ENCODE results near the gene ANKRD52. TPM values are rescaled to one million over a fixed set of nuclear protein-coding genes. Genes with fewer than 3 reads are reported as not detected.
A peak's percentile ranks its signal among the peaks of the same experiment; 100 is the strongest.

The ANKRD52 gene
- total and polyA plus RNA-seq, 9 of the 15 experiments (the other 6 are each of a cell fraction or from before 2014, with no cell fraction given), result 0.52 to 46.8 (median 7.9) TPM

DNA sequence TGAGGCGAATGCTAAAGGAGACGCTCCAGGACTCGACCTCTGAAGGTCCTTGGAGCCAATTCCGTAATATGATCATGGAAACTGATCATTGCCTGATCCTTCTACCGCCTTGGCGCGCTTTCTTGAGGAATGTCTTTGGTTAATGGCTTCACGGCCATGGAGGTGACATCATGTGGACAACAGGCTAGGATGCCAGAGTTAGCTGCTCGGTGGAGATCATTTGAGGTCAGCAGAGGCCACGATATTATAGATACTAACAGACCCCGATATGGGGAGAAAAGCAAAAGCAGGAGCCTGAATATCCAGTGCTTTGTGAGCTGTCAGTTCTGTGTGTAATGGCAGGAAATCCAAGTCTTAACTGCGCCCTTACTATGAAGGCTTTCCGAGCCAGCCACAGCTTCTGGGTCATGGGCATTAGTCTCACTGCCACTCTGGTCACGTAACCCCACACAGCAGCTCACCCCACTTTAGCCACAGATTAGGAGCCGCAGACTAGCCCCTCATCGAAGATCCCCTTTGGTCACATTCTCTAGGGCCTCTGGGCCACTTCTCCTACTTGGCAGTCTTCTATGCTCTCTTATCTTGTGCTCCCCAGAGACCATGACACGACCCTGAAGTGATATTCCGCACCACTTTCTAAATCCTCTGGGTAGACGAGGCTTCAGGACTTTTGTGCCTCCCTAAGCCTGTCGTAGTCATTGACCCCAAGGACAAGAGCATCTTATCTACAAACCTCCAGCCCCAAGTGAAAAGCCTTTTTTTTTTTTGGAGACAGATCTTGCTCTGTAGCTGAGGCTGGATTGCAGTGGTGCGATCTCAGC is 42.7 kb upstream of the ANKRD52 start (continued):
- TF ChIP-seq, protein P1, sequence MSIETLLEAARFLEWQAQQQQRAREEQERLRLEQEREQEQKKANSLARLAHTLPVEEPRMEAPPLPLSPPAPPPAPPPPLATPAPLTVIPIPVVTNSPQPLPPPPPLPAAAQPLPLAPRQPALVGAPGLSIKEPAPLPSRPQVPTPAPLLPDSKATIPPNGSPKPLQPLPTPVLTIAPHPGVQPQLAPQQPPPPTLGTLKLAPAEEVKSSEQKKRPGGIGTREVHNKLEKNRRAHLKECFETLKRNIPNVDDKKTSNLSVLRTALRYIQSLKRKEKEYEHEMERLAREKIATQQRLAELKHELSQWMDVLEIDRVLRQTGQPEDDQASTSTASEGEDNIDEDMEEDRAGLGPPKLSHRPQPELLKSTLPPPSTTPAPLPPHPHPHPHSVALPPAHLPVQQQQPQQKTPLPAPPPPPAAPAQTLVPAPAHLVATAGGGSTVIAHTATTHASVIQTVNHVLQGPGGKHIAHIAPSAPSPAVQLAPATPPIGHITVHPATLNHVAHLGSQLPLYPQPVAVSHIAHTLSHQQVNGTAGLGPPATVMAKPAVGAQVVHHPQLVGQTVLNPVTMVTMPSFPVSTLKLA (conservative IDR thresholded peaks at IDR 0.05), result no peak; a peak in 2 of 4 replicates
- no peak for TF ChIP-seq KLF13 (tag; IDR thresholded peaks at IDR 0.05; ENCODE audit: borderline replicate concordance, low read depth)
- TF ChIP-seq, protein P2, sequence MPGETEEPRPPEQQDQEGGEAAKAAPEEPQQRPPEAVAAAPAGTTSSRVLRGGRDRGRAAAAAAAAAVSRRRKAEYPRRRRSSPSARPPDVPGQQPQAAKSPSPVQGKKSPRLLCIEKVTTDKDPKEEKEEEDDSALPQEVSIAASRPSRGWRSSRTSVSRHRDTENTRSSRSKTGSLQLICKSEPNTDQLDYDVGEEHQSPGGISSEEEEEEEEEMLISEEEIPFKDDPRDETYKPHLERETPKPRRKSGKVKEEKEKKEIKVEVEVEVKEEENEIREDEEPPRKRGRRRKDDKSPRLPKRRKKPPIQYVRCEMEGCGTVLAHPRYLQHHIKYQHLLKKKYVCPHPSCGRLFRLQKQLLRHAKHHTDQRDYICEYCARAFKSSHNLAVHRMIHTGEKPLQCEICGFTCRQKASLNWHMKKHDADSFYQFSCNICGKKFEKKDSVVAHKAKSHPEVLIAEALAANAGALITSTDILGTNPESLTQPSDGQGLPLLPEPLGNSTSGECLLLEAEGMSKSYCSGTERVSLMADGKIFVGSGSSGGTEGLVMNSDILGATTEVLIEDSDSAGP (CRISPR knock-in tag; IDR thresholded peaks at IDR 0.05), result no peak
- TF ChIP-seq ZNF408 (CRISPR knock-in tag; IDR thresholded peaks at IDR 0.05; ENCODE audit: low read depth), result no peak
- no peak; the same call in 1 of the 2 replicates for TF ChIP-seq ZNF76 (CRISPR knock-in tag; IDR thresholded peaks at IDR 0.05; ENCODE audit: borderline replicate concordance)
- TF ChIP-seq GATAD2A (IDR thresholded peaks at IDR 0.05), result peak; percentile 61; the same call in 1 of the 2 replicates
- TF ChIP-seq ZNF445 (CRISPR knock-in tag; IDR thresholded peaks at IDR 0.05; ENCODE audit: low read depth), result no peak
- no peak for TF ChIP-seq STAG1 (CRISPR knock-in tag; IDR thresholded peaks at IDR 0.05; ENCODE audit: borderline replicate concordance)
- TF ChIP-seq POLR2AphosphoS5 (IDR thresholded peaks at IDR 0.05; ENCODE audit: control insufficient read depth, insufficient read depth, low read depth, low read length), result peak; percentile 85
- TF ChIP-seq ZNF24 (IDR thresholded peaks at IDR 0.05), result no peak
- TF ChIP-seq, protein P3, sequence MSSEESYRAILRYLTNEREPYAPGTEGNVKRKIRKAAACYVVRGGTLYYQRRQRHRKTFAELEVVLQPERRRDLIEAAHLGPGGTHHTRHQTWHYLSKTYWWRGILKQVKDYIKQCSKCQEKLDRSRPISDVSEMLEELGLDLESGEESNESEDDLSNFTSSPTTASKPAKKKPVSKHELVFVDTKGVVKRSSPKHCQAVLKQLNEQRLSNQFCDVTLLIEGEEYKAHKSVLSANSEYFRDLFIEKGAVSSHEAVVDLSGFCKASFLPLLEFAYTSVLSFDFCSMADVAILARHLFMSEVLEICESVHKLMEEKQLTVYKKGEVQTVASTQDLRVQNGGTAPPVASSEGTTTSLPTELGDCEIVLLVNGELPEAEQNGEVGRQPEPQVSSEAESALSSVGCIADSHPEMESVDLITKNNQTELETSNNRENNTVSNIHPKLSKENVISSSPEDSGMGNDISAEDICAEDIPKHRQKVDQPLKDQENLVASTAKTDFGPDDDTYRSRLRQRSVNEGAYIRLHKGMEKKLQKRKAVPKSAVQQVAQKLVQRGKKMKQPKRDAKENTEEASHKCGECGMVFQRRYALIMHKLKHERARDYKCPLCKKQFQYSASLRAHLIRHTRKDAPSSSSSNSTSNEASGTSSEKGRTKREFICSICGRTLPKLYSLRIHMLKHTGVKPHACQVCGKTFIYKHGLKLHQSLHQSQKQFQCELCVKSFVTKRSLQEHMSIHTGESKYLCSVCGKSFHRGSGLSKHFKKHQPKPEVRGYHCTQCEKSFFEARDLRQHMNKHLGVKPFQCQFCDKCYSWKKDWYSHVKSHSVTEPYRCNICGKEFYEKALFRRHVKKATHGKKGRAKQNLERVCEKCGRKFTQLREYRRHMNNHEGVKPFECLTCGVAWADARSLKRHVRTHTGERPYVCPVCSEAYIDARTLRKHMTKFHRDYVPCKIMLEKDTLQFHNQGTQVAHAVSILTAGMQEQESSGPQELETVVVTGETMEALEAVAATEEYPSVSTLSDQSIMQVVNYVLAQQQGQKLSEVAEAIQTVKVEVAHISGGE (CRISPR knock-in tag; IDR thresholded peaks at IDR 0.05), result no peak; a peak in 1 of 6 replicates
- TF ChIP-seq KAT7 (CRISPR knock-in tag; IDR thresholded peaks at IDR 0.05; ENCODE audit: borderline replicate concordance), result no peak
- TF ChIP-seq, protein P4, sequence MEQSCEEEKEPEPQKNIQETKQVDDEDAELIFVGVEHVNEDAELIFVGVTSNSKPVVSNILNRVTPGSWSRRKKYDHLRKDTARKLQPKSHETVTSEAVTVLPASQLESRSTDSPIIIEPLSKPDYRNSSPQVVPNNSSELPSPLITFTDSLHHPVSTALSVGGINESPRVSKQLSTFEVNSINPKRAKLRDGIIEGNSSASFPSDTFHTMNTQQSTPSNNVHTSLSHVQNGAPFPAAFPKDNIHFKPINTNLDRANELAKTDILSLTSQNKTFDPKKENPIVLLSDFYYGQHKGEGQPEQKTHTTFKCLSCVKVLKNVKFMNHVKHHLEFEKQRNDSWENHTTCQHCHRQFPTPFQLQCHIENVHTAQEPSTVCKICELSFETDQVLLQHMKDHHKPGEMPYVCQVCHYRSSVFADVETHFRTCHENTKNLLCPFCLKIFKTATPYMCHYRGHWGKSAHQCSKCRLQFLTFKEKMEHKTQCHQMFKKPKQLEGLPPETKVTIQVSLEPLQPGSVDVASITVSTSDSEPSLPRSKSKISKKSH (CRISPR knock-in tag; IDR thresholded peaks at IDR 0.05), result no peak
- TF ChIP-seq, protein P5, sequence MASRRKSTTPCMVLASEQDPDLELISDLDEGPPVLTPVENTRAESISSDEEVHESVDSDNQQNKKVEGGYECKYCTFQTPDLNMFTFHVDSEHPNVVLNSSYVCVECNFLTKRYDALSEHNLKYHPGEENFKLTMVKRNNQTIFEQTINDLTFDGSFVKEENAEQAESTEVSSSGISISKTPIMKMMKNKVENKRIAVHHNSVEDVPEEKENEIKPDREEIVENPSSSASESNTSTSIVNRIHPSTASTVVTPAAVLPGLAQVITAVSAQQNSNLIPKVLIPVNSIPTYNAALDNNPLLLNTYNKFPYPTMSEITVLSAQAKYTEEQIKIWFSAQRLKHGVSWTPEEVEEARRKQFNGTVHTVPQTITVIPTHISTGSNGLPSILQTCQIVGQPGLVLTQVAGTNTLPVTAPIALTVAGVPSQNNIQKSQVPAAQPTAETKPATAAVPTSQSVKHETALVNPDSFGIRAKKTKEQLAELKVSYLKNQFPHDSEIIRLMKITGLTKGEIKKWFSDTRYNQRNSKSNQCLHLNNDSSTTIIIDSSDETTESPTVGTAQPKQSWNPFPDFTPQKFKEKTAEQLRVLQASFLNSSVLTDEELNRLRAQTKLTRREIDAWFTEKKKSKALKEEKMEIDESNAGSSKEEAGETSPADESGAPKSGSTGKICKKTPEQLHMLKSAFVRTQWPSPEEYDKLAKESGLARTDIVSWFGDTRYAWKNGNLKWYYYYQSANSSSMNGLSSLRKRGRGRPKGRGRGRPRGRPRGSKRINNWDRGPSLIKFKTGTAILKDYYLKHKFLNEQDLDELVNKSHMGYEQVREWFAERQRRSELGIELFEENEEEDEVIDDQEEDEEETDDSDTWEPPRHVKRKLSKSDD (conservative IDR thresholded peaks at IDR 0.05; ENCODE audit: low read length), result peak; percentile 36; the same call in 1 of the 2 replicates

Measured in K562 (cell line).